MCF 10A (cell line): ENCODE measurements around the gene CNTNAP4. TPM values are rescaled to one million over a fixed set of nuclear protein-coding genes. Genes with fewer than 3 reads are reported as not detected.

Experiments
- BruUV-seq: library from RNA; stranded (reverse); fragments of 400-500 nt; replicated peaks from 2 replicates; lab custom pipeline; 2021; lab: Mats Ljungman, UMichigan
- CTCF ChIA-PET: fragments of 300-600 bp; sonication (Branson Sonifier 250); formaldehyde crosslinking; extraction: SDS; loops from one replicate; lab custom pipeline; 2021; ENCODE audit warnings: antibody characterized with exemption, inconsistent platforms; lab: Yijun Ruan, JAX
- POLR2A ChIA-PET: fragments of 300-600, 350-650 bp; sonication (Branson Sonifier 250); formaldehyde crosslinking; extraction: SDS; loops from one replicate; lab custom pipeline; 2020; ENCODE audit warnings: antibody characterized with exemption, inconsistent platforms; lab: Yijun Ruan, JAX
- DNase-seq: peaks from one replicate; pipeline ENCODE4 v3.0.0-alpha.2; 2018; ENCODE audit not compliant: unreplicated experiment
- H3K27ac Mint-ChIP-seq: one replicate; pipeline ENCODE4 v1.8.0; 2022; ENCODE audit warnings: mild to moderate bottlenecking, low read depth, mixed read lengths; ENCODE audit not compliant: unreplicated experiment
- H3K27me3 Mint-ChIP-seq: one replicate; pipeline ENCODE4 v1.8.0; 2022; ENCODE audit warnings: mixed read lengths; ENCODE audit not compliant: insufficient read depth, unreplicated experiment
- H3K36me3 Mint-ChIP-seq: one replicate; pipeline ENCODE4 v1.8.0; 2022; ENCODE audit warnings: mild to moderate bottlenecking, moderate library complexity, mixed read lengths; ENCODE audit not compliant: insufficient read depth, unreplicated experiment
- H3K4me1 Mint-ChIP-seq: one replicate; pipeline ENCODE4 v1.8.0; 2022; ENCODE audit warnings: mixed read lengths; ENCODE audit not compliant: insufficient read depth, unreplicated experiment
- H3K4me3 Mint-ChIP-seq: one replicate; pipeline ENCODE4 v1.8.0; 2022; ENCODE audit warnings: mild to moderate bottlenecking, moderate library complexity, mixed read lengths; ENCODE audit not compliant: unreplicated experiment
- H3K9me3 Mint-ChIP-seq: one replicate; pipeline ENCODE4 v1.8.0; 2022; ENCODE audit warnings: mixed read lengths; ENCODE audit not compliant: unreplicated experiment
- CTCF ChIP-seq: fragments of 200-600 bp; IDR thresholded peaks from one replicate; pipeline ENCODE4 v1.8.0; 2022; ENCODE audit warnings: antibody characterized with exemption, mild to moderate bottlenecking; ENCODE audit not compliant: unreplicated experiment
- intact Hi-C: fragments of 100-400 bp; cut with micrococcal nuclease; formaldehyde crosslinking; loops from 2 replicates; pipeline ENCODE4 v1.14.1; 2022
- total RNA-seq: library from RNA; stranded (reverse); gene quantifications from 2 replicates; pipeline ENCODE4 v1.2.3, GENCODE V29; 2022

The CNTNAP4 gene
- total RNA-seq, 1 experiment from 2014 or later = not detected

GRCh38 chr16:76456016-76456415, 178.8 kb downstream of the CNTNAP4 start:
- Mint-ChIP-seq H3K27me3 (no peaks in the 10 kb centered on the region), H3K4me3 (no peak overlapping the region), H3K9me3 (no peaks in the 10 kb centered on the region), H3K27ac (no peak overlapping the region), H3K4me1 (no peaks in the 10 kb centered on the region), H3K36me3 (no peaks in the 10 kb centered on the region)
- no peak for TF ChIP-seq CTCF
- no TSS peak for BruUV-seq
- POLR2A ChIA-PET = no interaction called here
- CTCF ChIA-PET = no interaction called here
- no peak for DNase-seq
- intact Hi-C loops = no loop called here

- POLR2A ChIA-PET = interaction anchor here (0.6 to 1.0 kb wide), 2 partner anchors 32 to 405 kb away, joined by 3 read pairs; no protein-coding TSS in a partner anchor
- Mint-ChIP-seq H3K36me3 (no peaks in the 10 kb centered on the region), H3K4me3 (no peak overlapping the region), H3K4me1 (no peaks in the 10 kb centered on the region), H3K9me3 (no peaks in the 10 kb centered on the region), H3K27ac (no peak overlapping the region), H3K27me3 (no peaks in the 10 kb centered on the region)
- no peak for TF ChIP-seq CTCF
- DNase-seq = no peak
- no TSS peak for BruUV-seq
- CTCF ChIA-PET = no interaction called here
- intact Hi-C loops = no loop called here
Observed at GRCh38 chr16:76459111-76459510, 181.9 kb downstream of the CNTNAP4 start.

GRCh38 chr16:76461836-76462235, 184.6 kb downstream of the CNTNAP4 start:
- TF ChIP-seq CTCF = no peak
- Mint-ChIP-seq H3K27me3 (no peaks in the 10 kb centered on the region), H3K4me1 (peaks cover 6% of the 10 kb centered on the region), H3K36me3 (no peaks in the 10 kb centered on the region), H3K9me3 (no peaks in the 10 kb centered on the region), H3K27ac (no peak overlapping the region), H3K4me3 (no peak overlapping the region)
- ChIA-PET CTCF (no interaction called here), POLR2A (no interaction called here)
- intact Hi-C loops = no loop called here
- no peak for DNase-seq
- no TSS peak for BruUV-seq

GRCh38 chr16:76464955-76465620, 187.9 kb downstream of the CNTNAP4 start:
- no peak for TF ChIP-seq CTCF
- Mint-ChIP-seq H3K27ac (no peak overlapping the region), H3K27me3 (no peaks in the 10 kb centered on the region), H3K4me3 (no peak overlapping the region), H3K36me3 (no peaks in the 10 kb centered on the region), H3K4me1 (peaks cover 6% of the 10 kb centered on the region), H3K9me3 (no peaks in the 10 kb centered on the region)
- intact Hi-C loops = no loop called here
- no TSS peak for BruUV-seq
- ChIA-PET POLR2A (interaction anchor here (0.6 to 1.1 kb wide), 2 partner anchors 16 to 162 kb away, joined by 3 to 4 read pairs; no protein-coding TSS in a partner anchor), CTCF (interaction anchor here (0.7 to 0.9 kb wide), 3 partner anchors 14 to 138 kb away, joined by 3 read pairs; no protein-coding TSS in a partner anchor)
- peak; percentile 49 for DNase-seq
